Natural killer cell (primary cell): ENCODE results near the gene LAMTOR1. TPM values are rescaled to one million over a fixed set of nuclear protein-coding genes. Genes with fewer than 3 reads are reported as not detected.

ENCODE experiments used
- ATAC-seq, 3 donors: fragments of 150-1000 bp in 2 of 3; fragments of 200-7000 bp in 1 of 3; cut with Tn5 transposase; 1 replicate in 1 of 3; 2 replicates in 2 of 3; pipeline ENCODE4 v1.10.0; 2021; ENCODE audit warnings: mild to moderate bottlenecking in 2 of 3, moderate library complexity in 2 of 3
- DNase-seq, 2 donors: peaks; one replicate each; pipeline versions ENCODE4 v3.0.0 to v3.0.0-alpha.2; 2013 to 2021; ENCODE audit warnings: mixed read lengths in 1 of 2
- H3K27ac ChIP-seq: one replicate; pipeline ENCODE4 v1.5.1; 2013; ENCODE audit warnings: mild to moderate bottlenecking, low read length
- H3K27me3 ChIP-seq: one replicate; pipeline ENCODE4 v1.6.1; 2013; ENCODE audit warnings: low read length; ENCODE audit not compliant: control insufficient read depth, insufficient read depth
- H3K36me3 ChIP-seq: one replicate; pipeline ENCODE4 v1.6.1; 2013; ENCODE audit warnings: low read length; ENCODE audit not compliant: control insufficient read depth, insufficient read depth
- H3K4me1 ChIP-seq: one replicate; pipeline ENCODE4 v1.6.1; 2013; ENCODE audit warnings: low read length; ENCODE audit not compliant: control insufficient read depth, insufficient read depth
- H3K4me3 ChIP-seq: one replicate; pipeline ENCODE4 v1.5.1; 2013; ENCODE audit warnings: low read length
- H3K9me3 ChIP-seq: one replicate; pipeline ENCODE4 v1.6.1; 2013; ENCODE audit warnings: low read length; ENCODE audit not compliant: control insufficient read depth, insufficient read depth
- H3K27ac Mint-ChIP-seq, 2 donors: one replicate each; pipeline ENCODE4 v1.8.0; 2022; ENCODE audit warnings: mild to moderate bottlenecking in 2 of 2, mixed read lengths in 2 of 2, moderate library complexity in 1 of 2
- H3K27me3 Mint-ChIP-seq, 2 donors: one replicate each; pipeline ENCODE4 v1.8.0; 2022; ENCODE audit warnings: low read depth in 2 of 2, mixed read lengths in 2 of 2
- H3K36me3 Mint-ChIP-seq: one replicate; pipeline ENCODE4 v1.8.0; 2022; ENCODE audit warnings: mixed read lengths
- H3K4me1 Mint-ChIP-seq, 2 donors: one replicate each; pipeline ENCODE4 v1.8.0; 2022; ENCODE audit warnings: mixed read lengths in 2 of 2
- H3K4me3 Mint-ChIP-seq: one replicate; pipeline ENCODE4 v1.8.0; 2022; ENCODE audit warnings: mild to moderate bottlenecking, moderate library complexity, mixed read lengths
- H3K9me3 Mint-ChIP-seq, 2 donors: one replicate each; pipeline ENCODE4 v1.8.0; 2022; ENCODE audit warnings: mixed read lengths in 2 of 2
- CTCF ChIP-seq: fragments of 200-600 bp; IDR thresholded peaks from one replicate; pipeline ENCODE4 v1.8.0; 2022; ENCODE audit warnings: antibody characterized with exemption
- WGBS: methylation state at CpG from one replicate; pipeline ENCODE4 v1.1.7; 2013; ENCODE audit warnings: missing lambda C conversion rate; ENCODE audit not compliant: insufficient coverage; 5-methylcytosine and 5-hydroxymethylcytosine counted together
- intact Hi-C: fragments of 100-400 bp; cut with micrococcal nuclease; formaldehyde crosslinking; loops from one replicate; pipeline ENCODE4 v1.14.2; 2022
- total RNA-seq, 4 donors: library from RNA; stranded (reverse); fragments of 120-200 nt in 1 of 4; gene quantifications; one replicate each; pipeline versions ENCODE4 v1.2.3 to v1.2.4, GENCODE V29; 2013 to 2022

LAMTOR1 gene
- total RNA-seq, 3 donors from 2014 or later (not counting 1 experiment from before 2014, with no cell fraction given): 55.5 to 62.9 (median 56.2) TPM

- H3K27ac ChIP-seq: peak within 1 kb of the TSS; percentile 92
- WGBS: 1% methylated on average over 56 of the region's 60 CpGs
- H3K4me1 Mint-ChIP-seq: peaks cover 36 to 38% of the 10 kb centered on the region in 2 donors
These were observed 22.5 kb downstream of the LAMTOR1 start, which contains the start of the genes LRRC51 and NUMA1 for GRCh38 chr11:72080326-72081183. Gene LRRC51 (plus strand): TSS chr11:72080850. CDS start chr11:72089084, 8,234 bp downstream. Gene NUMA1 (minus strand): TSS chr11:72080542. CDS start chr11:72035943, 44,599 bp downstream.

GRCh38 chr11:72079819-72080325 lies 23.2 kb downstream of the LAMTOR1 start:
- ATAC-seq: peak; percentile 41 to 52 (median 41)
- DNase-seq: peak; percentile 38 to 64
- TF ChIP-seq CTCF: no peak
- intact Hi-C loops: loop anchor here (1.0 kb wide), 5 partner anchors 11 to 152 kb away; partner anchors contain the start of genes ANAPC15, LAMTOR1 and XNDC1N
- no peaks in the 10 kb centered on the region for H3K27me3 Mint-ChIP-seq
- 0% methylated on average over 7 of the region's 16 CpGs for whole genome bisulfite sequencing
- peaks cover 36 to 38% of the 10 kb centered on the region in 2 donors for H3K4me1 Mint-ChIP-seq
- no peaks in the 10 kb centered on the region for H3K36me3 Mint-ChIP-seq
- Histone ChIP-seq H3K9me3 (no peaks in the 10 kb centered on the region), H3K27me3 (no peaks in the 10 kb centered on the region), H3K4me1 (peaks cover 21% of the 10 kb centered on the region), H3K36me3 (no peaks in the 10 kb centered on the region), H3K27ac (peak overlapping the region; percentile 92), H3K4me3 (peak overlapping the region; percentile 84)
- peak overlapping the region; percentile 99 to 100 for H3K27ac Mint-ChIP-seq
- H3K9me3 Mint-ChIP-seq: no peaks in the 10 kb centered on the region
- peak overlapping the region; percentile 98 for H3K4me3 Mint-ChIP-seq

More at GRCh38 chr11:72080326-72081183, 22.5 kb downstream of the LAMTOR1 start, which contains the start of the genes LRRC51 and NUMA1:
- no peak for TF ChIP-seq CTCF
- DNase-seq (peak; percentile 95 to 100), ATAC-seq (peak; percentile 83 to 95 (median 86))
- H3K9me3 ChIP-seq: no peaks in the 10 kb centered on the region
- Mint-ChIP-seq H3K27ac (peak within 1 kb of the TSS; percentile 99 to 100), H3K36me3 (no peaks in the 10 kb centered on the region), H3K9me3 (no peaks in the 10 kb centered on the region), H3K27me3 (no peaks in the 10 kb centered on the region), H3K4me3 (peak within 1 kb of the TSS; percentile 98)
- no peaks in the 10 kb centered on the region for H3K27me3 ChIP-seq
- H3K36me3 ChIP-seq: peaks cover 2% of the 10 kb centered on the region
- peak within 1 kb of the TSS; percentile 84 for H3K4me3 ChIP-seq
- H3K4me1 ChIP-seq: peaks cover 21% of the 10 kb centered on the region
- intact Hi-C loops: loop anchor here (1.0 kb wide), 5 partner anchors 11 to 152 kb away; partner anchors contain the start of genes ANAPC15, LAMTOR1 and XNDC1N

DNA sequence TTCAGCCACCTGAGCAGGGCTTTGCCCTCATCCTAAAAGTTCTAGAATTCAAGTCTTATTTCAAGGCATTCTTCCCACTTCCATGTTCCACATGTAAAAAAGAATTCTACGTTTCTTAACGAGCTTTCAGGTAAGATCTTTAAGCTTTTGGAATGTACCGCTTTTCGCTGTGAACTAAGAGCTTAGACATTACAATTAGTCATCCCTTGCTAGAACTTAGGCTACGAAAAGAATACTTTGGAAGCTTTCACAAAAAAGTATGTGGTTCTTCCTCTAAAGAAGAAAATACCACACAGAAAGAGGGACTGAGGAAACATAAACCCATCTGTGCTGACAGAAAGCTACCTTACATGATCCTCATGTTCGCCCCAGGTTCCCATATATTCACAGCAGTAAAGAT lies 24.6 kb downstream of the LAMTOR1 start:
- H3K27me3 Mint-ChIP-seq: no peaks in the 10 kb centered on the region
- H3K4me3 ChIP-seq: no peak overlapping the region
- 94% methylated on average over 5 of the region's 6 CpGs for whole genome bisulfite sequencing
- H3K36me3 ChIP-seq: no peaks in the 10 kb centered on the region
- H3K4me3 Mint-ChIP-seq: peak overlapping the region; percentile 54
- no peak overlapping the region for H3K27ac ChIP-seq
- no peak for ATAC-seq
- intact Hi-C loops: no loop called here
- no peak for DNase-seq
- H3K27ac Mint-ChIP-seq: peak overlapping the region; percentile 99 to 100
- peaks cover 21% of the 10 kb centered on the region for H3K4me1 ChIP-seq
- no peaks in the 10 kb centered on the region for H3K9me3 ChIP-seq
- H3K27me3 ChIP-seq: no peaks in the 10 kb centered on the region
- no peaks in the 10 kb centered on the region for H3K36me3 Mint-ChIP-seq
- no peak for TF ChIP-seq CTCF
- H3K9me3 Mint-ChIP-seq: no peaks in the 10 kb centered on the region
- peaks cover 37 to 38% of the 10 kb centered on the region in 2 donors for H3K4me1 Mint-ChIP-seq
